Smooth muscle cell (in vitro differentiated cells): ENCODE data around the gene RPS16. TPM values are rescaled to one million over a fixed set of nuclear protein-coding genes. Genes with fewer than 3 reads are reported as not detected.

Source experiments
- DNase-seq: peaks from one replicate; lab custom pipeline; 2025; ENCODE audit not compliant: unreplicated experiment; lab: John Stamatoyannopoulos, UW
- H2AFZ ChIP-seq: fragments of 200-600 bp; sonication (generic); 2 replicates; pipeline ENCODE4 v1.6.0; 2016; ENCODE audit warnings: antibody characterized with exemption, low read depth, mild to moderate bottlenecking
- H3F3A ChIP-seq: fragments of 200-600 bp; sonication (generic); 2 replicates; pipeline ENCODE4 v1.6.0; 2017; ENCODE audit warnings: antibody characterized with exemption, low read depth
- H3K27ac ChIP-seq: fragments of 200-600 bp; sonication (generic); 2 replicates; pipeline ENCODE4 v1.5.1; 2016; ENCODE audit warnings: low read depth, mild to moderate bottlenecking
- H3K27me3 ChIP-seq: fragments of 200-600 bp; sonication (generic); 2 replicates; pipeline ENCODE4 v1.6.1; 2016; ENCODE audit warnings: low read depth, mild to moderate bottlenecking
- H3K36me3 ChIP-seq: fragments of 200-600 bp; sonication (generic); 2 replicates; pipeline ENCODE4 v1.5.1; 2016; ENCODE audit warnings: low read depth
- H3K4me1 ChIP-seq: fragments of 200-600 bp; sonication (generic); 2 replicates; pipeline ENCODE4 v1.5.1; 2016; ENCODE audit warnings: low read depth
- H3K4me2 ChIP-seq: fragments of 200-600 bp; sonication (generic); 2 replicates; pipeline ENCODE4 v1.6.0; 2016; ENCODE audit warnings: mild to moderate bottlenecking
- H3K4me3 ChIP-seq: fragments of 200-600 bp; sonication (generic); 2 replicates; pipeline ENCODE4 v1.5.1; 2016; ENCODE audit warnings: mild to moderate bottlenecking
- H3K79me2 ChIP-seq: fragments of 200-600 bp; sonication (generic); 2 replicates; pipeline ENCODE4 v1.6.0; 2016; ENCODE audit warnings: low read depth, mild to moderate bottlenecking
- H3K9ac ChIP-seq: fragments of 200-600 bp; sonication (generic); 2 replicates; pipeline ENCODE4 v1.6.0; 2016; ENCODE audit warnings: low read depth
- H3K9me3 ChIP-seq: fragments of 200-600 bp; sonication (generic); replicated peaks from 2 replicates; pipeline ENCODE4 v1.5.1; 2016; ENCODE audit warnings: low read depth
- H4K20me1 ChIP-seq: fragments of 200-600 bp; sonication (generic); 2 replicates; pipeline ENCODE4 v1.6.0; 2016; ENCODE audit warnings: low read depth
- WGBS: methylation state at CpG from one replicate; pipeline ENCODE4 v1.1.7; 2016; ENCODE audit warnings: low lambda C conversion rate; 5-methylcytosine and 5-hydroxymethylcytosine counted together
- polyA plus RNA-seq: library from polyadenylated mRNA; unstranded; fragments of >200 nt; fragmentation: Nextera tagmentation; extraction: Ambion mirVana; gene quantifications from 2 replicates; pipeline ENCODE4 v1.2.1, GENCODE V29; 2016
- total RNA-seq: library from RNA; depleted of rRNA; stranded (reverse); fragments of >200 nt; gene quantifications from 2 replicates; pipeline ENCODE4 v1.2.3, GENCODE V29; 2014
- TF ChIP-seq, protein P1 (sequence below): fragments of 200-600 bp; sonication (generic); IDR thresholded peaks from 2 replicates; pipeline ENCODE4 v1.5.1; 2017; ENCODE audit warnings: borderline replicate concordance, mild to moderate bottlenecking, antibody characterized with exemption; ENCODE audit not compliant: insufficient read depth, poor library complexity, severe bottlenecking

The RPS16 gene
- total and polyA plus RNA-seq, 2 experiments from 2014 or later = 97.1 to 539 TPM

- peaks cover 20% of the 10 kb centered on the region for H3K4me1 ChIP-seq
- peak; percentile 90 for DNase-seq
- H3K79me2 ChIP-seq = peaks cover 65% of the 10 kb centered on the region
- H3K27me3 ChIP-seq = no peaks in the 10 kb centered on the region
- no peak overlapping the region for H2AFZ ChIP-seq
- peak overlapping the region; percentile 95 for H3K27ac ChIP-seq
- H3K9me3 ChIP-seq = no peaks in the 10 kb centered on the region
- H3K36me3 ChIP-seq = no peaks in the 10 kb centered on the region
- no peak overlapping the region for H3K9ac ChIP-seq
- peak overlapping the region; percentile 94 for H3K4me2 ChIP-seq
- TF ChIP-seq, protein P1, sequence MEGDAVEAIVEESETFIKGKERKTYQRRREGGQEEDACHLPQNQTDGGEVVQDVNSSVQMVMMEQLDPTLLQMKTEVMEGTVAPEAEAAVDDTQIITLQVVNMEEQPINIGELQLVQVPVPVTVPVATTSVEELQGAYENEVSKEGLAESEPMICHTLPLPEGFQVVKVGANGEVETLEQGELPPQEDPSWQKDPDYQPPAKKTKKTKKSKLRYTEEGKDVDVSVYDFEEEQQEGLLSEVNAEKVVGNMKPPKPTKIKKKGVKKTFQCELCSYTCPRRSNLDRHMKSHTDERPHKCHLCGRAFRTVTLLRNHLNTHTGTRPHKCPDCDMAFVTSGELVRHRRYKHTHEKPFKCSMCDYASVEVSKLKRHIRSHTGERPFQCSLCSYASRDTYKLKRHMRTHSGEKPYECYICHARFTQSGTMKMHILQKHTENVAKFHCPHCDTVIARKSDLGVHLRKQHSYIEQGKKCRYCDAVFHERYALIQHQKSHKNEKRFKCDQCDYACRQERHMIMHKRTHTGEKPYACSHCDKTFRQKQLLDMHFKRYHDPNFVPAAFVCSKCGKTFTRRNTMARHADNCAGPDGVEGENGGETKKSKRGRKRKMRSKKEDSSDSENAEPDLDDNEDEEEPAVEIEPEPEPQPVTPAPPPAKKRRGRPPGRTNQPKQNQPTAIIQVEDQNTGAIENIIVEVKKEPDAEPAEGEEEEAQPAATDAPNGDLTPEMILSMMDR = peak; percentile 91
- peaks cover 24% of the 10 kb centered on the region for H3F3A ChIP-seq
- peaks cover 46% of the 10 kb centered on the region for H4K20me1 ChIP-seq
- WGBS = under 1% methylated on average over 7 of the region's 7 CpGs
- H3K4me3 ChIP-seq = peak overlapping the region; percentile 96
Measured at GRCh38 chr19:39411832-39412099, 24.0 kb downstream of the RPS16 start.

- Histone ChIP-seq H3K79me2 (peaks cover 60% of the 10 kb centered on the region), H3K9me3 (no peaks in the 10 kb centered on the region), H3K4me3 (peak overlapping the region; percentile 96), H2AFZ (no peak overlapping the region), H3K4me1 (peaks cover 20% of the 10 kb centered on the region), H3F3A (peaks cover 24% of the 10 kb centered on the region), H3K4me2 (peak overlapping the region; percentile 94), H3K9ac (no peak overlapping the region), H3K27me3 (no peaks in the 10 kb centered on the region), H4K20me1 (peaks cover 44% of the 10 kb centered on the region), H3K27ac (peak overlapping the region; percentile 95), H3K36me3 (no peaks in the 10 kb centered on the region)
- TF ChIP-seq, protein P1 = no peak
- 27% methylated on average over 9 of the region's 9 CpGs for WGBS
- DNase-seq = no peak
Measured at GRCh38 chr19:39411081-39411831, 24.5 kb downstream of the RPS16 start.

- TF ChIP-seq, protein P1 = no peak
- no peaks in the 10 kb centered on the region for H3K36me3 ChIP-seq
- H3K4me3 ChIP-seq = peak overlapping the region; percentile 96
- H3K27ac ChIP-seq = peak overlapping the region; percentile 95
- H3F3A ChIP-seq = peaks cover 24% of the 10 kb centered on the region
- no peaks in the 10 kb centered on the region for H3K27me3 ChIP-seq
- DNase-seq = no peak
- peak overlapping the region; percentile 92 for H3K9ac ChIP-seq
- H2AFZ ChIP-seq = no peak overlapping the region
- H3K4me1 ChIP-seq = peaks cover 20% of the 10 kb centered on the region
- peak overlapping the region; percentile 94 for H3K4me2 ChIP-seq
- H3K9me3 ChIP-seq = no peaks in the 10 kb centered on the region
- peaks cover 39% of the 10 kb centered on the region for H4K20me1 ChIP-seq
- H3K79me2 ChIP-seq = peaks cover 55% of the 10 kb centered on the region
- WGBS = 81% methylated on average over 1 of the region's 1 CpG
Measured at GRCh38 chr19:39410831-39411080, 25.0 kb downstream of the RPS16 start.
